CD4-positive, alpha-beta T cell treated with Interleukin-4 for 1 hour (primary cell): Measurements from ENCODE around the gene RAB40C.

Experiments
- DNase-seq, 2 donors: peaks; one replicate each; pipeline ENCODE4 v3.0.0-alpha.2; 2020 to 2022

RAB40C gene

DNA sequence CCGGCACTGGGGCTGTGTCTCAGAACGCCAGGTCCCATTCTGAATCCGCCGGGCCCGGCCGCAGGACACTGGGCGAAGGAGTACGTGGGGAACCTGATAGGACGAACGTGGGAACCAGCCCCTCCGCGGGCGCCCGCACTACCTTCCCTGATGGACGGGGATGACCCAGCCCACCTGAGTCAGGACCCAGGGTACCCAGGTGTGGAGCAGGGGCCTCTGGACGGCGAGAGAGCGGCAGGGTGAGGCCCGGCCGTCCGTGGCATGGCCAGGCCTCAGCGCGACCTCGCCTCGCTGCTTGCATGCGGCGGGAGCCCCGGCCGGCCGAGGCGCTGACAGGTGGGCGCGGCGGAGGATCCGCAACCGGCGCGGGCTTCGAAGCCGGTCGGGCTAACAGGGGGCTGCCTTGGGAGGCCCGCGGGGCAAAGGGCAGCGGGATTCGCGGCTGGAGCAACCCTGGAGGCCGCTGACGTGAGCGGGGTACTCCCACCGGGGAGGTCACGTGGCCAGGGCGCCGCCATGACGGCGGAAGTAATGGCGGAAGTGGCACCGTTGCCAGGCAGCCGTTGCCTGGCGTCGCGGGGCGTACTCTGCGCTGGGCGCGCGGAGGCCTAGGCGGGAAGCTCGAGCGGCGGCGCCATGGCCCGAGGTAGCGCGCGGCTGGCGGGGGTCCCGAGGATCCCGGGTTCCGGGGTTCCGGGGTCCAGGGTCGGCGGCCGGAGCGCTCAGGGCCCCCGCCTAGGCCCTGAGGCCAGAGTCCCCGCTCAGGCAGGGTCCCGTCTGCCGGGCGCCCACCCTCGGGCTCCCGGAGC is 59.1 kb downstream of the RAB40C start, which contains the start of gene WDR90:
Gene WDR90 (plus strand): TSS at position 585 of the 809 bp plus-strand sequence. CDS start 52 bp downstream, at position 637.
- DNase-seq: peak; percentile 89 to 90

DNA sequence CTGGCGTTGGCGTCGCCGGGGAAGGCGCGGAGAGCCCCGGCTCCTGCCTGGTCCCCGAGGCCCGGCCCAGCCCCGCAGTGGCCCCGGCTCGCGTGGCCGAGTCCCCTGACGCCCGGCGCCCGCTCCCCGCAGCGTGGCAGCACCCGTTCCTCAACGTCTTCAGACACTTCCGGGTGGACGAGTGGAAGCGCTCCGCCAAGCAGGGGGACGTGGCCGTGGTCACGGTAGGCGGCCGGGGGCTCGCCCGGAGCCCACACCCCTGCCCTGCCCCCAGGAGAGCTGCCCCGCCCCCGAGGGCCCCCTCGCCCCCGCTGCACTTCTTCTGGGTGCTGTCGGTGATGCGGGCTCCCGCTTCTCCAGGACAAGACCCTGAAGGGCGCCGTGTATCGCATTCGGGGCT is 59.8 kb downstream of the RAB40C start:
- no peak for DNase-seq

- DNase-seq: no peak
Measured at GRCh38 chr16:651844-652243, 62.0 kb downstream of the RAB40C start.

DNA sequence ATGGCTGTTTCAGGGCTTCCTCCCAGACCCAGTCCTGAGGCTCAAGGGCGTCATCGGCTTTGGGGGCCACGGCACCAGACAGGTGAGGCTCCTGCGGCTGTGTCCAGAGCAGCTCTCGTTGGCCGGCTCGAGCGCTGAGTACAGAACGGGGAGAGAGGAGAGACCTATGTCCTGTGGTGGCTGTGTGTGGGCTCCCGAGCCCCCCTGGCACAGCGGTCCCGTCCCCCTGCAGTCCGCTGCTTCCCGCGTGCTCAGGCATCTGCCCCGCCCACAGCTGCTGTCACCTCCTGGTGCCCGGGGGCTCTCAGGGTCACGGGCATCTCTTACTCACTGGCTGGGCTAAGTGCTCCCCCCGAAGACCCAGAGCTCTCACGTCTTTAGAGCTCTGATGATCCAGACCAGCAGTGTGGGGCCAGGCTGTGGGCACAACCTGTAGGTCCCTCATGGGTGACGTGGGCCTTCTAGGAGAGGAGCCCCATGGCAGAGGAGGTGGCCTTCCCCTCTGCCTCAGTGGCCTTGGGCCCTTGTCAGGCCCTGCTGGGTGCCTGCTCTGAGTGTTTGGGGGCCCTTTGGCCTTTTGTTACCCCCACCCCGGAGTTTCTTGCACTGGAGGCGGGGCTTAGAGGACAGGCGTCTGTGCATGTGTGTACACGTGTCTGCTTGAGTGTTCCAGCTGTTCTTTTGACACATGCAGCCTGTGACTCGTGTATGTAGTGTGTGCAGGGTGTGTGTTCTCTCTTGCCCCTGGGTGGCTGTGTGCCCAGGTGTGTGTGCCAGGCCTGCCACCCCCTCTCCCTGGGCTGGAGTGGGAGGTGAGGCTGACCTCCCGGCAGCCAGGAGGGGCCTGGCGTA is 62.8 kb downstream of the RAB40C start:
- no peak for DNase-seq

DNA sequence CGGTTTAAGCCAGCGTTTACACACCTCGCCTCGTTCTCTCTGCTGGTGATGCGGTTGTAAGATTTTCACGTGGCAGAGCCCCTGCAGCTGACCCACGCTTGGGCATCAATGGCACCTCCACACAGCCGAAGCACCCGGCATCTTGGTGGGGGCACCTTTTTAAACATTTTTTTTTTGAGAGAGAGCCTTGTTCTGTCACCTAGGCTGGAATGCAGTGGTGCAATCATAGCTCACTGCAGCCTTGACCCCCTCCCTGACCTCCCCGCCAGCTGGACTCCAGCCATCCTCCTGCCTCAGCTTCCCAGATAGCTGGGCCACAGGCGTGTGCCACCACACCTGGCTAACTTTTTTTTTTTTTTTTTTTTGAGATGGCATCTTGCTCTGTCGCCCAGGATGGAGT is 64.2 kb downstream of the RAB40C start:
- DNase-seq: no peak

DNA sequence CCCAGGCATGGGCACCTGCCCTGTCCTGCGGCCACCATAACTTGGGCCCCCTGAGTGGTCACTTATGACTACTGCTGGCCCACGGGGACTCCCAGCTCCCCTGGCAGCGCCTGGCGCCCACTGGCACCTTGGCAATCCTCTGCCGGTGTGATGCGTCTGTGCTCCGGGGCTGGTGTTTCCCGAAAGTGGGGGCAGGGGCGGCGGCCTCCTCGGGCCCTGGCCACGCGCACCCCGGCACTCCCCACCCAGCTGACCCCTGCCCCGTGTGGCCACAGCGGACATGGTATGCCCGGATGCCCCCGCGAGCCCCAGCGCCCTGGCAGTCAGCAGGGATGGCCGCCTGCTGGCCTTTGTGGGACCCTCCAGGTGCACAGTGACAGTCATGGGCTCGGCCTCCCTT is 67.6 kb downstream of the RAB40C start:
- no peak for DNase-seq

DNA sequence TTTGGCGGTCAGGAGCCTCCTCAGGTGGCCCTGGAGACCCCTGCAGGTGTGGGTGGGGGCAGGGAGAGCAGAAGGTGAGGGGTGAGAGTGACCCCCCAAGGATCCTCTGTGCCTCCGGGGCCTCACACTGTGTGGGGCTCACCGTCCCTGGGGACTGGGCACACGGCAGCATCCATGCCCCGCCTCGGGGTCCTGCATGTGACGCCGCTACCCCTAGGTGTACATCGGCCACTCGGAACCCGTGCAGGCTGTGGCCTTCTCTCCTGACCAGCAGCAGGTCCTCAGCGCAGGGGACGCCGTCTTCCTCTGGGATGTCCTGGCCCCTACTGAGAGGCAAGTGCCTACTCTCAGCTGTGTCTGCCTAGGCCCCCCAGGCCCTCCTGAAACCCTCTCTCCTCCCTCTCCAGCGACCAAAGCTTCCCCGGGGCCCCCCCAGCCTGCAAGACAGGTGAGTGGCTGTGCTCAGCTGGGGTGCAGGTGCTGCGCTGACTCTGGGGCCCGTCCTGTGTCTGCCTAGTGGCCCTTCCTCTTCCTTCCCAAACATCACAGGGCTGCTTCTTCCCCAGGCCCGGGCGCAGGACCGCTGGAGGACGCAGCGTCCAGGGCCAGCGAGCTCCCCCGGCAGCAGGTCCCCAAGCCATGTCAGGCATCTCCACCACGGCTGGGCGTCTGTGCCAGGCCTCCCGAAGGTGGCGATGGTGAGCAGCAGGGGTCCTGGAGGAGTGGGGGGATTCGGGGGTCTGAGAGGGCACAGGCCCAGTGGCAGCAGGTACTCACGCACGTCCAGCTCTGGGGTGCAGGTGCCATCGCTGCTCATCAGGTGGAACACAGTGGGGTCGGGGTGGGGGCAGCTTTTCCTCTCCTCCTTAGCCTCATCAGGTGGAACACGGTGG is 69.1 kb downstream of the RAB40C start:
- DNase-seq: no peak

- no peak for DNase-seq
Measured at GRCh38 chr16:659618-660017, 69.8 kb downstream of the RAB40C start.

- DNase-seq: no peak
Measured at GRCh38 chr16:660132-660458, 70.2 kb downstream of the RAB40C start.

DNA sequence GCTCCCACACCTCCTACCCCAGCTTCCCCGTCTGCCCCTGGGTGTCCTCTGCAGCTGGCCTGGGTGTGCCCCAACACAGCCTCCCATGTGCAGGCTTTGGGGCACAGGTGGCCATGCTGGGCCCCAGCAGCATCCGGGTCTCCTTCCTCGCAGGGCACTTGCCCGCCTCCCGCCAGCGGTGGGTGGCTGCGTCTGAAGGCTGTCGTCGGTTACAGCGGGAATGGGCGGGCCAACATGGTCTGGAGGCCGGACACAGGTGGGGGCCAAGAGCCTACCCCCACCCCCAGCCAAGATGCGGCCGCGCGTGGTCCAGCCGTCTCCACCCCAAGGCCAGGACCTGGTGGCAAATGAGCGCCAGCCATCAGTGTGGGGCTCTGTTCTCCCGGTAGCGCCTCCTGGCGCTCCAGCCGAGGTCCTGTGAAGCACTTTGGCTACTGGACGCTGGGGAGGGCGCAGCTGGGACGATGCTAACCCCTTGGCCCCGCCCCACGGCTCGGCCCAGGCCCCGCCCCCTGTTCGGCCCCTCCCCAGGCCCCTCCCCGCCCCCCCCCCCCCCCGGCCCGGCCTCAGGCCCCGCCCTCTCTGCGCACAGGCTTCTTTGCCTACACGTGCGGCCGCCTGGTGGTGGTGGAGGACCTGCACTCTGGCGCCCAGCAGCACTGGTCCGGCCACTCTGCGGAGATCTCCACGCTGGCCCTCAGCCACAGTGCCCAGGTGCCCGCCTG is 70.8 kb downstream of the RAB40C start:
- DNase-seq: peak; percentile 68 to 77

DNA sequence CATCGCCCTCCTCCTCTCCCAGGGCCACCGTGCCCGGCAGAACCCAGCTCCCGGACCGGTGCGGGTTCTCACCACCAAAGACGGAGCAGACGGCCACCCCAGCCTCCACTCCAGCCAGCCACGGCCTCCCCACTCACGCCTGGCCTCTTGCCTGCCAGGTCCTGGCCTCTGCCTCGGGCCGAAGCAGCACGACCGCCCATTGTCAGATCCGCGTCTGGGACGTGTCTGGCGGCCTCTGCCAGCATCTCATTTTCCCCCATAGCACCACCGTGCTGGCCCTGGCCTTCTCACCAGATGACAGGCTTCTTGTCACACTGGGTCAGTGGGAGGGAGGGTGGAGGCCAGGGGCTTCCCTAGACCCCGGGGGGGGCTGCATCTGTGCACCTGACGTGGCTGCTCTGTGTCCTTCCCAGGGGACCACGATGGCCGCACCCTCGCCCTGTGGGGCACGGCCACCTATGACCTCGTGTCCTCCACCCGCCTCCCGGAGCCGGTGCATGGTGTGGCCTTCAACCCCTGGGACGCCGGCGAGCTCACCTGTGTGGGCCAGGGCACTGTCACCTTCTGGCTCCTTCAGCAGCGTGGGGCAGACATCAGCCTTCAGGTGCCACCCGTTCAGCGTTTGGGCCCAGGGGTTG is 71.4 kb downstream of the RAB40C start:
- no peak for DNase-seq

DNA sequence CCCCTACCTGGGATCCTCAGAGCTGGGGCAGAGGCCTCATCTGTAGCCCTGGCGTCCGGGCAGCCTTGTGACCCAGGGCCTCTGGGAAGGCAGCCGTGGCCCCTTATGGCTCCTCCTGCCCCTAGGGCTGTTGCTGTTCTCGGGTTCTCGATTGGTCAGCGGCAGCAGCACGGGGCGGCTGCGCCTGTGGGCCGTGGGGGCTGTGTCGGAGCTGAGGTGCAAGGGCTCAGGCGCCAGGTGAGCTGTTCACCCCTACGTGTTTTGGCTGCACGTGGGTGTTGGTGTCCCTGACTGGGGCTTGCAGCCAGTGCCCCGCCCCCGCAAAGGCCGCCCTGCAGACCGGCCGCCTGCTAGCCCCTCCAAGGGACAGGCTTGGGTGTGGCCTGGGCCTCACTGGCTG is 72.2 kb downstream of the RAB40C start:
- no peak for DNase-seq

GRCh38 chr16:662597-662996 is 72.7 kb downstream of the RAB40C start:
- DNase-seq: no peak

- no peak for DNase-seq
Measured at GRCh38 chr16:666572-666971, 76.7 kb downstream of the RAB40C start.

- DNase-seq: no peak
Measured at GRCh38 chr16:667113-667779, 77.4 kb downstream of the RAB40C start.

DNA sequence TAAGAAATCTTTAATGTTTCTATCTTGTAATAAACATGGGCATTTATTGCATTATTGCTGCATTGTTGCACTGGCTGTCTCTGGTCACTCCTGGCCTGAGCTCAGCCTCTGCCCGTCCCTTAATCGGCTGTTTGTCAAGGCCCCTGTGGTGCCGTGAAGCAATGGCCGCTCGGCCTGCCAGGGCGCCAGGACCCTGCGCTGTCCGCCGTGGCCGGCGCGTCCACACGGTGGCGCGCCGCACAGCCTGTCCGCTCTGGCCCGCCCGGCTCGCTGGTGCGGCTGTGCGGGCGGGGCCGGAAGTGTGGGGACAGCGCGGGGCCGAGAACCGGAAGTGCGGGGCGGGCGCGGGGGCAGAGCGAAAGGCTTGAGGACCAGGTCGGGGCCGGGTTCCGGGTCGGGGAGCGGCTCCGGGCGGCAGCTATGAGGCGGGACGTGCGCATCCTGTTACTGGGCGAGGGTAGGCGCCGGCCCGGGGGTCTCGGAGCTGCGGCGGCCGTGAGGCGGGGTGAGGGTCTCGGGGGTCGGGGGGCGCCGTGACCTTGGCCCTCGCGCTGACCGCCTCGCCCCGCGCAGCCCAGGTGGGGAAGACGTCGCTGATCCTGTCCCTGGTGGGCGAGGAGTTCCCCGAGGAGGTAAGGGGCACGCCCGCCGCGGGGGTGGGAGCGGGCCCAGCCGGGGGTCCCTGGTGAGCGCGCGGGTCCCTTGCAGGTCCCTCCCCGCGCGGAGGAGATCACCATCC is 78.1 kb downstream of the RAB40C start, which contains the start of gene RHOT2:
Gene RHOT2 (plus strand): TSS at position 353 of the 739 bp plus-strand sequence. CDS start 68 bp downstream, at position 421.
- peak; percentile 93 to 94 for DNase-seq

DNA sequence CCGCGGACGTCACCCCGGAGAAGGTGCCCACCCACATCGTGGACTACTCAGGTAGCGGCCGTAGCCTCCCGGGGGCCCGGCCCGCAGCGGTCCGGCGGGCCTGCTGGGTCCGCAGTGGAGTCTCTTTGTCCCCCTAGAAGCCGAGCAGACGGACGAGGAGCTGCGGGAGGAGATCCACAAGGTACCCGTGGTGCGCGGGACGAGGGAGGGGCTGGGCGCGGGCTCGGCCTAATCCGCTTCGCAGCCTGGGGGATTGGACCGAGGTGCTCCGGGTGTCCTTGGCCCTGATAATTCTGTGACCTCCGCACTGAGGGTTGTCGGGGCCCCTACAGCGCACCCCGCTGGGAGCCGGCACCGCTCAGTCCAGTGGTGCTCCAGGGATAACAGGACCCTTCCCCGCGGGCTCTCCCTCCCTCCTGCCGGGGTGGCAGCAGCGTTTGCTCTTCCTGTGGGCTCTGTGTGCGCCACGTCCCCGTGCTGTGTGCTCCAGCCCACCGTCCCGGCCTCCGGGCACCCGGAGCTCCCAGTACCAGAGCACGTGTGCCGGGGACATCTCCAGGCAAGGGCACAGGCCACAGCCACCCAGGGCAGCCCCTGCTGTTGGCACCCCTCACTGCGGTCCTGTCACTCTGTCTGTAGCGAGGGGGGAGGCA is 78.8 kb downstream of the RAB40C start:
- DNase-seq: no peak

- DNase-seq: no peak
Measured at GRCh38 chr16:669666-670065, 79.8 kb downstream of the RAB40C start.

DNA sequence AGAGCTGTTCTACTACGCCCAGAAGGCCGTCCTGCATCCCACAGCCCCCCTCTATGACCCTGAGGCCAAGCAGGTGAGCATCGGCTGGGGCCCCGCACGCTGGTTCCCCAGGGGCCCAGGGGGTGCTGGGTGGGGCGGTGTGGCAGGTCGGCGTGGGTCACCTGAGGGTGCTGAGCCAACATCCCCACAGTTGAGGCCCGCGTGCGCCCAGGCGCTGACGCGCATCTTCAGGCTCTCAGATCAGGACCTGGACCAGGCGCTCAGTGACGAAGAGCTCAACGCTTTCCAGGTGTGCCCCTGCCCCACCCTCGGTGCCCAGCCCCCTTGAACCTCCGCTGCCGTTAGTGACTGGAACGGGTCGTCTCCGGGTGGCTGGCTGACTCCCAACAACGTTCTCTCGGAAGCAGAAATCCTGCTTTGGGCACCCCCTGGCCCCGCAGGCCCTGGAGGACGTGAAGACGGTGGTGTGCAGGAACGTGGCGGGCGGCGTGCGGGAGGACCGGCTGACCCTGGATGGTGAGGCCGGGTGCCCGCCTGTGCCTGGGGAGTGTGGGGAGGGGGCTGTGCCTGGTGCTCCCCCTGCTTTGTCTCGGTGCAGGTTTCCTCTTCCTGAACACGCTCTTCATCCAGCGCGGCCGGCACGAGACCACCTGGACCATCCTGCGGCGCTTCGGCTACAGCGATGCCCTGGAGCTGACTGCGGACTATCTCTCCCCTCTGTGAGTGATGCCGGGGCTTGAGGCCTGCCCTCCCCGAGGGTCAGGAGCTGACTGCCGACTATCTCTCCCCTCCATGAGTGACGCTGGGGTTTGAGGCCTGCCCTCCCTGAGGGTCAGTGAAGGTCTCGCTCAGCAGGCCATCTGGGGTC is 80.9 kb downstream of the RAB40C start:
- DNase-seq: no peak
